GM18951 (cell line): ENCODE data around the gene TRAPPC1.

Experiments used
- POLR2A ChIP-seq: IDR thresholded peaks from 4 replicates; pipeline ENCODE4 v1.6.1; 2011; ENCODE audit warnings: mild to moderate bottlenecking; ENCODE audit not compliant: insufficient read length, insufficient read depth; ENCODE audit errors: extremely low read depth
- in situ Hi-C: fragments of 300-500 bp; cut with MboI; formaldehyde crosslinking; loops from one replicate; pipeline ENCODE4 v1.12.0; 2022; ENCODE audit warnings: low sequenced_read_pairs, mixed read lengths, inconsistent platforms; ENCODE audit not compliant: unreplicated experiment

Gene TRAPPC1

GRCh38 chr17:7929158-7930023 lies 2.4 kb downstream of the TRAPPC1 start, which contains the start of gene KCNAB3:
TSS of gene KCNAB3 (minus strand) at chr17:7929856. CDS start at chr17:7929435, 421 bp downstream.
- in situ Hi-C loops: no loop called here
- TF ChIP-seq POLR2A: no peak

- no peak for TF ChIP-seq POLR2A
- in situ Hi-C loops: no loop called here
These were observed 4.2 kb downstream of the TRAPPC1 start for GRCh38 chr17:7927596-7927995.

- TF ChIP-seq POLR2A: peak; percentile 50
- in situ Hi-C loops: no loop called here
These were observed 8.7 kb downstream of the TRAPPC1 start for GRCh38 chr17:7922845-7923628.

- in situ Hi-C loops: no loop called here
- no peak for TF ChIP-seq POLR2A
These were observed 9.4 kb downstream of the TRAPPC1 start for GRCh38 chr17:7922269-7922844.

- in situ Hi-C loops: no loop called here
- no peak for TF ChIP-seq POLR2A
These were observed 14.9 kb downstream of the TRAPPC1 start for GRCh38 chr17:7916808-7917207.

- TF ChIP-seq POLR2A: no peak
- in situ Hi-C loops: no loop called here
These were observed 15.4 kb downstream of the TRAPPC1 start for GRCh38 chr17:7916385-7916682.

- peak; percentile 69 for TF ChIP-seq POLR2A
- in situ Hi-C loops: no loop called here
These were observed 15.9 kb downstream of the TRAPPC1 start, which contains the start of gene RNF227 for GRCh38 chr17:7915611-7916384. TSS of gene RNF227 (minus strand) at chr17:7916289. CDS start at chr17:7916195, 94 bp downstream.

GRCh38 chr17:7915179-7915610 lies 16.6 kb downstream of the TRAPPC1 start:
- TF ChIP-seq POLR2A: no peak
- in situ Hi-C loops: no loop called here

GRCh38 chr17:7912927-7913524 lies 18.7 kb downstream of the TRAPPC1 start:
- no peak for TF ChIP-seq POLR2A
- in situ Hi-C loops: loop anchor here (5.0 kb wide), 1 partner anchor 79 kb away; no protein-coding TSS in a partner anchor

- in situ Hi-C loops: loop anchor here (5.0 kb wide), 1 partner anchor 81 kb away; no protein-coding TSS in a partner anchor
- TF ChIP-seq POLR2A: no peak
These were observed 20.6 kb downstream of the TRAPPC1 start for GRCh38 chr17:7911116-7911515.

GRCh38 chr17:7910711-7911110 lies 21.0 kb downstream of the TRAPPC1 start:
- no peak for TF ChIP-seq POLR2A
- in situ Hi-C loops: loop anchor here (5.0 kb wide), 1 partner anchor 82 kb away; no protein-coding TSS in a partner anchor

GRCh38 chr17:7910281-7910680 lies 21.5 kb downstream of the TRAPPC1 start:
- TF ChIP-seq POLR2A: no peak

More at GRCh38 chr17:7910281-7910680, 21.5 kb downstream of the TRAPPC1 start:
- in situ Hi-C loops: loop anchor here (5.0 kb wide), 1 partner anchor 82 kb away; no protein-coding TSS in a partner anchor
